Activated CD4-positive, alpha-beta T cell treated with anti-CD3 and anti-CD28 coated beads for 1 hour (primary cell): ENCODE results near the gene DPF3.
"Not testable (repeated sequence)": the region's sequence is repeated elsewhere in the genome, so short reads cannot be mapped to it uniquely, and the experiment has no call there.

Experiments
- DNase-seq: peaks from one replicate; pipeline ENCODE4 v3.0.0-alpha.2; 2020

The DPF3 gene

GRCh38 chr14:72756967-72757366 is 136.9 kb downstream of the DPF3 start:
- DNase-seq: no peak

DNA sequence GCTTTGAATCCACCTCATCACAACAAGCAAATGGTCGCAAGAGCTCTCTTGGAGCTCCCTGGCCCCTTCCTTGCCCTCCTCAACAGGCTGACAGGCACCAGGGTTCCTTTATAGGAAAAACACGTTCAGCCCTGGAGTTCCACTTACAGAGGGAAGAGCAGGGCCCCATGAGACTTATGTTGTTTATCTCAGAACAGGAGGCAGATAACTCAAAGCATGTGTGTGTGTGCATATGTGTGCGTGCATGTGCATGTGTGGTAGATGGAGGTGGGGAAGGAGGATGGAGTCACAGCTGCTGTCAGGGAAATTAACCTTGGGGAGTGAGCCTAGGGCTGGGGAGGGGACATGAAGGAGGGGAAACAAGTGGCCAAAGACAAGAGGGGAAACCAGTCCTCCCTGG is 138.1 kb downstream of the DPF3 start:
- no peak for DNase-seq

GRCh38 chr14:72754949-72755348 is 139.0 kb downstream of the DPF3 start:
- DNase-seq: no peak

DNA sequence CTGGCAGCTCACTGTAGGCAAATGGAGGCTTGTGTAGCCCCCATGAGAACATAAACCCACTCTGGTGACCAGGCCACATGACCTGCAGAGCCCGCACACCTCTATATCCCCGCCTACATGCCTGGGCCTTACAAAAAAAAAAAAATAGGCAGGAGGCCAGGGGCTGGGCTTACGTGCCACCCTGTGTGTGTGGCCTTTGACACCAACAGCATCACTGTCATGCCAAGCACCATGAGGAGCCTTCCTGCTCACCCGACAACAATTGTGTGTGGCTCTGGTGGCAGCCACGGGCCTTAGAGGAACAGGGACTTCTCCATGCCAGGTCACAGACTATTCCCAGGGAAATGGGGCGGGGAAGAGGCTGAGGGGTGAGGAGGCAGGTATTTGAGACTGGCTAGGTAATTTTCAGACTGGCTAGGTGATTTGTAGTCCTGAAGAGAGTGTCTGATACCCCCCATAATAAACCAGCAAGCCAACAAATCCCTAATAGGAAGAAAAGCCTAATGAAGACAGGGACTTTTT is 140.0 kb downstream of the DPF3 start:
- DNase-seq: no peak

- no peak for DNase-seq
These were observed 140.7 kb downstream of the DPF3 start for GRCh38 chr14:72753044-72753710.

GRCh38 chr14:72752034-72752412 is 141.9 kb downstream of the DPF3 start:
- no peak for DNase-seq

GRCh38 chr14:72751276-72752033 is 142.4 kb downstream of the DPF3 start:
- no peak for DNase-seq

DNA sequence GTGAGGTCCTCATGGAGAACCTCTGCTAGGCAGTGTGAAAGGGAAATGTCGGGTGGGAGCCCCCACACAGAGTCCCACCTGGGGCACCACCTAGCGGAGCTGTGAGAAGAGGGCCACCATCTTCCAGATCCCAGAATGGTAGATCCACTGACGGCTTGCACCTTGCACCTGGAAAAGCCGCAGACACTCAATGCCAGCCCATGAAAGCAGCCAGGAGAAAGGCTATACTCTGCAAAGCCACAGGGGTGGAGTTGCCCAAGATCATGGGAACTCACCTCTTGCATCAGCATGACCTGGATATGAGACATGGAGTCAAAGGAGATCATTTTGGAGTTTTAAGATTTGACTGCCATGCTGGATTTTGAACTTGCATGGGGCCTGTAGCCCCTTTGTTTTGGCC is 145.0 kb downstream of the DPF3 start:
- DNase-seq: not testable (repeated sequence)

- no peak for DNase-seq
These were observed 146.2 kb downstream of the DPF3 start for GRCh38 chr14:72747652-72748051.

- no peak for DNase-seq
These were observed 147.6 kb downstream of the DPF3 start for GRCh38 chr14:72745991-72746980.

GRCh38 chr14:72745546-72745945 is 148.4 kb downstream of the DPF3 start:
- no peak for DNase-seq

GRCh38 chr14:72744416-72745120 is 149.3 kb downstream of the DPF3 start:
- no peak for DNase-seq

- no peak for DNase-seq
These were observed 150.3 kb downstream of the DPF3 start for GRCh38 chr14:72743626-72744025.

DNA sequence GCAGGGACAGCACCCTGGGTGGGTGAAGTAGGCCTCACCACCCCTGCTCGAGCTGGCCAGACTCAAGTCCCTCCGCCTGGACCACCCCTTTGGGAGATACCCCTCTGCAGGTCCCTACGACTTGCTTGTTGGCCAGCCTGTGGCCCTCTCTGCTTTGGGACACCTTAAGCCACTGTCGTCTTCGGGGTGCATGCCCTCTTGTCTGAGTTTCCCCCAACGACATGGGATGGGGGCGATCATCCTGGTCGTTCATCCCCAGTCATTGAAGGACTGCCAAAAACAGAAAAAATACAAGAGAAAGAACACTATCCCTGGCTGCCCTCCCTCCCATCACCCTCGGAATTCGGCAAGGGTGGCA is 151.1 kb downstream of the DPF3 start:
- no peak for DNase-seq

- DNase-seq: no peak
These were observed 151.6 kb downstream of the DPF3 start for GRCh38 chr14:72742118-72742837.

DNA sequence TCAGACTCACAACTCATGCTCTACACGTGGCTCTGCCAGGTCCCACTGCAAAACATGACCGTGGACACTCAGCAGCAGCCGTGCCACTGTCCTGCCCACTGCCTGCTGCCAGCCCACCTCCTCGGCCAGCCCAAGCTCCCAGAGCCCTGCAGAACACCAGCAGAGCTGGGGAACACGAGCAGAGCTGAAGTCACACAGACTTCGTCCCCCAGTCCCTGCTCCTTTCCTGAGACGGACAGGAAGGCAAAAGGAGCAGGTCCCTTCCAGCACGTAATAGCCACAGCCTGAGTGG is 152.1 kb downstream of the DPF3 start:
- DNase-seq: no peak

DNA sequence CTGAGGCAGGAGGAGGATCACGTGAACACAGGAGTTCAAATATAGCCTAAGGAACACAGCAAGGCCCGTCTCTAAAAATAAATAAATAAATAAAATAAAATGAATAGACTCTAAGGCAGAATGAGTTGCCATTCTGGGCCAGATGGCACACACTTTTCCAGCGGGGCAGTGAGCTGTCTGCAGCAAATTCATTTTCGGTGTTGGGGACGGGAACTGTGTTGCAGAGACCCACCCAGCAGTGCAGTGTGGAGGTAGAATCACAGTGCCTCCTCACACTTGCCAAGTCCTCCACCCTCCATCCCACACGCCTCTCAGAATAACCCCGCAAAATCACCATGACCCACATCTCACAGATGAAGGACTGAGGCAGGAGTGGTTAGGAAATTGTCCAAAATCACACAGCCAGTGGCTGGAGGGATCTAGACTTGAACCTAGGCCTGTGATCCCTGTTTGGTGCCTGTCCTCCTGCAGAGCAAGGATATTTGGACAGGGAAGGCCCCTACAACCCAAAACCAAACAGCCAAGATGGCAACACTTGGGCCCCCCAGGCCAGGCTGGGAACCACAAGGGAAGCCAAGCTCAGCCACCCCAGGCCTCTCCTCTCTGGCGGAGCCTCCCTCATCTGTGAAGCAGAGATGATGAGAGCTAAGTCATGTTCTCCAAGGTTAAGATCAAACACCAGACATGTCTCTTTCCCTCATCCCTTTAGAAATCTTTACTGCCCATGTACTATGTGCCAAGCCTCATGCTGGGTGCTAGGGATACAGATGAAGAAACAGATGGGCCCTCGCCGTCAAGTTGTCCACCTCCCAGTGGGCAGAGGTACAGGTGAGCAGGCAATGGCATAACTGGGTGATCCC is 152.7 kb downstream of the DPF3 start:
- DNase-seq: no peak

GRCh38 chr14:72740504-72740961 is 153.4 kb downstream of the DPF3 start:
- no peak for DNase-seq

DNA sequence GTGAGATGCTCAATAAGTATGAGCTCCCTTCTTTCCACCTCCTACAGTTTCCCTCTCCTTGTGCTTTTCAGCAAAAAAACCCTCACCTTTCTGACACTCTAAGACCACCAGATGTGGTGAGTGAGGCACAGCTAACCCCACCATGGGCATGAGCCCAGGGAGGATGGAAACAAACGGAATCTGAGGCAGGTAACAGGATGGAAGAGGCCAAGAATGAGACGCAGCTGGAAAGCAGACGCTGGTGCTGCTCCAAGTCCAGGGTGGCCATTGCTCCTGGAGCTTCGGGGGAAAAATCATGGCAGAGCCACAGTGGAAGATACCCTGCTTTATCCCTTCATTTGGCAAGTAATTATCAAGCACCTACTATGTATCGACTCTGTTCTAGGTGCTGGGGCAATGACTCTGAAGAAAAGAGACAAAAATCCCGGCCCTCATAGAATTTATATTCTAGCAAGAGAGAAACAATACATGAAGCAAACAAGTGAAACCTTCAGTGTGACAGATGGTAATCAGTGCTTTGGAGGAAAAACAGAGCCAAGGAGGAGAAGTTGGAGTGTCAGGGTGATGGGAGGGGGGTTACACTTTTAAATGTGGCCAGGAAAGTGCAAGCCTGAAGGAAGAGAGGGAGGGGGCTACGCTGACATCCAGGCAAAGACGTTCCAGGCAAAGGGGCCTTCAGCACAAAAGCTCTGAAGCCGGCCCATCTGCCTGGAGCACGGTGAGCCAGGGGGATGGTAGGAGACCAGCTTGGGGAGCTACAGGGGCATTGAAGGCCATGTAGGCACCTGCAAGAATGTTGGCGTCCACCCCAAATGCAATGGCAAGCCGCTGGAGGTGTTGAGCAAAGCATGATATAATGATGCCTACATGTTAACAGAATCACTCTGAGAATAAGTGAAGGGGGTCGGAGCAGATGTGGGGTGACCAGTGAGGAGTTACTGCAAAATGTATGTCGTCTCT is 154.2 kb downstream of the DPF3 start:
- DNase-seq: no peak

DNA sequence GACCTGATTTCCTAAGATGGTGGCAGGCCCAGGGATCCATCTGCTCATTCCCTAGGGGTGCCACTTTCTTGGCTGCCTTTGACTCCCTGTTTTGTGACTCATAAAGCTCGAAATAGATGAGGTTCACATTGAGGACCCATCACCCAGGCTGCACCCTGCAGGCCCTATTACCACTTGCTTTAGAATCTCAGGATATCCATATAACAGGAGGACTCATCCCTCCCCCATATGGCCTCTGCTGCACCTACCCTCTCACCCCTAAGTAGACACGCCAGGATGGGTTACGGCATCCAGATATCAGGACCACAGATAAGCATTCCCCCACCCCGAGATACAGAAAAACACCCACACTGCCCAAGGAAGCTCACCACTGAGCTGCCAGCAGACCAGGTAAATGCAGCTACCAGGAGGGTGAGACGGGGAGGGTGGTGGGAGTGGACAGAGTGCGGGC is 155.7 kb downstream of the DPF3 start:
- no peak for DNase-seq
